Cardiac fibroblast (primary cell): ENCODE data around the gene TNNI3.
A peak's percentile ranks its signal among the peaks of the same experiment; 100 is the strongest.
"Not testable (repeated sequence)": the region's sequence is repeated elsewhere in the genome, so short reads cannot be mapped to it uniquely, and the experiment has no call there.

Source experiments
- DNase-seq, 2 donors: peaks; one replicate each; pipeline versions ENCODE4 v3.0.0 to v3.0.0-alpha.2; 2010; ENCODE audit warnings: low read depth in 2 of 2
- H3K4me3 ChIP-seq, 2 donors: replicated peaks in 1 of 2; 1 replicate in 1 of 2; 2 replicates in 1 of 2; pipeline ENCODE4 v1.5.1; 2011; ENCODE audit warnings: low read depth in 2 of 2, low read length in 2 of 2, mild to moderate bottlenecking in 2 of 2, moderate library complexity in 1 of 2
- CTCF ChIP-seq: IDR thresholded peaks from one replicate; pipeline ENCODE4 v1.5.1; 2011; ENCODE audit warnings: low read depth, mild to moderate bottlenecking, low read length, inconsistent platforms

Gene TNNI3

GRCh38 chr19:55156202-55157063 is 1.1 kb downstream of the TNNI3 start:
- H3K4me3 ChIP-seq: peak overlapping the region in 1 of 2 donors; percentile 3
- DNase-seq: peak in 1 of 2 donors; percentile 52
- no peak for TF ChIP-seq CTCF

GRCh38 chr19:55155784-55156183 is 1.7 kb downstream of the TNNI3 start:
- not testable (repeated sequence) for H3K4me3 ChIP-seq, DNase-seq

- TF ChIP-seq CTCF: no peak
- no peak for DNase-seq
- H3K4me3 ChIP-seq: no peak overlapping the region
Measured at GRCh38 chr19:55153652-55154264, 3.8 kb downstream of the TNNI3 start.

- DNase-seq: no peak
- TF ChIP-seq CTCF: no peak
Measured at GRCh38 chr19:55152017-55152416, 5.5 kb downstream of the TNNI3 start.

GRCh38 chr19:55149078-55150003 is 8.2 kb downstream of the TNNI3 start, which contains the start of gene TNNT1:
TSS of gene TNNT1 (minus strand) at chr19:55149206. CDS start at chr19:55147157, 2,049 bp downstream.
- no peak for TF ChIP-seq CTCF
- no peak for DNase-seq
- H3K4me3 ChIP-seq: no peak within 1 kb of the TSS

More at GRCh38 chr19:55152017-55152416, 5.5 kb downstream of the TNNI3 start:
- H3K4me3 ChIP-seq: no peak overlapping the region

GRCh38 chr19:55147545-55148251 is 9.8 kb downstream of the TNNI3 start:
- no peak overlapping the region for H3K4me3 ChIP-seq
- no peak for TF ChIP-seq CTCF
- DNase-seq: no peak
